K562 (cell line): Measurements from ENCODE around the gene MAGI1. TPM values are rescaled to one million over a fixed set of nuclear protein-coding genes. Genes with fewer than 3 reads are reported as not detected.
A peak's percentile ranks its signal among the peaks of the same experiment; 100 is the strongest.

Source experiments
- ATAC-seq: fragments of 200-7000 bp; cut with Tn5 transposase; 3 replicates; pipeline ENCODE4 v1.9.1; 2020; ENCODE audit warnings: moderate library complexity
- BruUV-seq: library from RNA; stranded (reverse); fragments of 400-500 nt; replicated peaks from 2 replicates; lab custom pipeline; 2021; lab: Mats Ljungman, UMichigan
- CTCF ChIA-PET: fragments of 300-600 bp; formaldehyde crosslinking; extraction: SDS; loops from one replicate; lab custom pipeline; 2021; ENCODE audit warnings: low intra/inter-chr PET ratio; lab: Yijun Ruan, JAX
- POLR2A ChIA-PET: fragments of 300-600, 350-650 bp; sonication (Branson Sonifier 250); formaldehyde crosslinking; extraction: SDS; loops from one replicate; lab custom pipeline; 2021; ENCODE audit warnings: antibody characterized with exemption, inconsistent platforms; lab: Yijun Ruan, JAX
- DNase-seq, 4 experiments: peaks; one replicate each; pipeline versions ENCODE4 v3.0.0 to v3.0.0-alpha.2; 2011 to 2018; ENCODE audit warnings: low spot score in 3 of 4, mixed read lengths in 3 of 4; ENCODE audit errors: extremely low read depth in 1 of 4
- FAIRE-seq: peaks from 2 replicates; lab custom pipeline; 2011; peaks lifted over from hg19 to GRCh38; lab: Jason Lieb, UNC
- H2AFZ ChIP-seq: 2 replicates; pipeline ENCODE4 v1.6.0; 2011; ENCODE audit warnings: low read depth, low read length, control low read depth, inconsistent platforms
- H3K27ac ChIP-seq: fragments of 200-600 bp; 3 replicates; pipeline ENCODE4 v1.8.0; 2011; ENCODE audit warnings: low read depth, mild to moderate bottlenecking, control low read depth, inconsistent platforms, low read length, moderate library complexity, mixed read lengths; ENCODE audit errors: extremely low read depth
- H3K27me3 ChIP-seq, 2 experiments: fragments of 300-600 bp in 1 of 2; 2 replicates in 1 of 2; 3 replicates in 1 of 2; pipeline versions ENCODE4 v1.6.0 to v1.8.0; 2011; ENCODE audit warnings: inconsistent platforms in 2 of 2, low read length in 2 of 2, mild to moderate bottlenecking in 1 of 2, mixed read lengths in 1 of 2, moderate library complexity in 1 of 2; ENCODE audit not compliant: control insufficient read depth in 2 of 2, insufficient read depth in 2 of 2
- H3K36me3 ChIP-seq: fragments of 300-600 bp; 3 replicates; pipeline ENCODE4 v1.8.0; 2011; ENCODE audit warnings: mild to moderate bottlenecking, low read length, inconsistent platforms; ENCODE audit not compliant: control insufficient read depth, insufficient read depth
- H3K4me1 ChIP-seq, 2 experiments: fragments of 200-600 bp in 1 of 2; replicated peaks in 1 of 2; 2 replicates in 1 of 2; 3 replicates in 1 of 2; pipeline versions ENCODE4 v1.5.1 to v1.8.0; 2011; ENCODE audit warnings: inconsistent platforms in 2 of 2, low read length in 2 of 2, mild to moderate bottlenecking in 1 of 2, mixed read lengths in 1 of 2, moderate library complexity in 1 of 2; ENCODE audit not compliant: control insufficient read depth in 2 of 2, insufficient read depth in 2 of 2
- H3K4me2 ChIP-seq: 2 replicates; pipeline ENCODE4 v1.6.1; 2011; ENCODE audit warnings: low read length, control low read depth, inconsistent platforms, mixed read lengths; ENCODE audit not compliant: insufficient read depth
- H3K4me3 ChIP-seq: fragments of 200-600 bp; sonication (generic), shearing (Covaris generic); 2 replicates; pipeline ENCODE4 v1.5.1; 2016; ENCODE audit warnings: control low read depth, inconsistent platforms
- H3K79me2 ChIP-seq: fragments of 200-600 bp; 3 replicates; pipeline ENCODE4 v1.8.0; 2011; ENCODE audit warnings: low read length, inconsistent platforms; ENCODE audit not compliant: control insufficient read depth, insufficient read depth
- H3K9ac ChIP-seq, 2 experiments: 2 replicates each; pipeline versions ENCODE4 v1.6.0 to v1.6.1; 2011; ENCODE audit warnings: low read depth in 2 of 2, low read length in 2 of 2, control low read depth in 1 of 2, inconsistent platforms in 1 of 2, mild to moderate bottlenecking in 1 of 2, mixed read lengths in 1 of 2; ENCODE audit not compliant: insufficient read depth in 1 of 2
- H3K9me1 ChIP-seq: one replicate; pipeline ENCODE4 v1.6.0; 2011; ENCODE audit warnings: inconsistent platforms, mild to moderate bottlenecking, low read length, moderate library complexity; ENCODE audit not compliant: control insufficient read depth, insufficient read depth
- H3K9me3 ChIP-seq: replicated peaks from 2 replicates; pipeline ENCODE4 v1.5.1; 2011; ENCODE audit warnings: low read depth, low read length, inconsistent platforms; ENCODE audit not compliant: control insufficient read depth, insufficient read depth
- H4K20me1 ChIP-seq: replicated peaks from 2 replicates; pipeline ENCODE4 v1.6.1; 2011; ENCODE audit warnings: low read length, inconsistent platforms, mixed read lengths; ENCODE audit not compliant: control insufficient read depth, insufficient read depth
- EP400 ChIP-seq: fragments of 450-650 bp; IDR thresholded peaks from 2 replicates; pipeline ENCODE4 v1.6.1; 2017; ENCODE audit warnings: antibody characterized with exemption, mild to moderate bottlenecking, moderate library complexity
- FOS ChIP-seq: IDR thresholded peaks from 3 replicates; pipeline ENCODE4 v1.6.1; 2011; ENCODE audit not compliant: insufficient read length; ENCODE audit errors: extremely low read depth
- GABPA ChIP-seq: fragments of 200-800 bp; sonication (Bioruptor generic); conservative IDR thresholded peaks from 2 replicates; pipeline ENCODE4 v1.6.1; 2016; ENCODE audit warnings: low read depth, missing genetic modification characterization, missing compliant biosample characterization
- JUND ChIP-seq, 2 experiments: IDR thresholded peaks; 2 replicates in 1 of 2; 3 replicates in 1 of 2; pipeline ENCODE4 v1.6.1; 2011; ENCODE audit warnings: borderline replicate concordance in 2 of 2, low read depth in 2 of 2, low read length in 2 of 2, improper control_type of control experiment in 1 of 2, missing biosample characterization in 1 of 2, missing genetic modification characterization in 1 of 2, missing genetic modification reagents in 1 of 2
- RFX1 ChIP-seq: fragments of 450-650 bp; IDR thresholded peaks from 2 replicates; pipeline ENCODE4 v1.6.1; 2016; ENCODE audit warnings: mild to moderate bottlenecking, moderate library complexity
- SMAD1 ChIP-seq: fragments of 150-350 bp; IDR thresholded peaks from 2 replicates; pipeline ENCODE4 v1.6.1; 2014; ENCODE audit warnings: low read length, low read depth; ENCODE audit not compliant: partially characterized antibody
- SMARCA4 ChIP-seq: fragments of 450-650 bp; IDR thresholded peaks from 2 replicates; pipeline ENCODE4 v1.6.1; 2016
- TEAD2 ChIP-seq: fragments of 450-650 bp; IDR thresholded peaks from 2 replicates; pipeline ENCODE4 v1.6.1; 2016; ENCODE audit warnings: missing genetic modification characterization, control low read depth, missing compliant biosample characterization
- ZFP36 ChIP-seq: fragments of 150-350 bp; IDR thresholded peaks from 2 replicates; pipeline ENCODE4 v1.6.1; 2018; ENCODE audit warnings: low read length, low read depth; ENCODE audit not compliant: partially characterized antibody
- WGBS: fragments of 100-300 bp; shearing (Covaris generic); methylation state at CpG from one replicate; pipeline ENCODE4 v1.1.6; 2016; ENCODE audit warnings: low coverage, mixed read lengths; ENCODE audit not compliant: insufficient coverage; ENCODE audit errors: missing lambda C conversion rate; 5-methylcytosine and 5-hydroxymethylcytosine counted together
- in situ Hi-C: fragments of 300-500 bp; cut with MboI; formaldehyde crosslinking; loops from 4 replicates; pipeline ENCODE4 v1.15.0; 2018; ENCODE audit warnings: inconsistent platforms, mixed read lengths
- intact Hi-C: fragments of 100-400 bp; cut with micrococcal nuclease; formaldehyde crosslinking; loops from 2 replicates; pipeline ENCODE4 v1.14.2; 2022
- polyA plus RNA-seq, 8 experiments: library from polyadenylated mRNA; depleted of rRNA in 4 of 8; stranded (reverse) in 5 of 8; unstranded in 3 of 8; fragments of >200 nt; fragmentation: Nextera tagmentation in 2 of 8; fragmentation: Illumina TruSeq in 1 of 8; extraction: Ambion mirVana in 2 of 8; extraction: Trizol in 1 of 8; gene quantifications; 2 replicates each; pipeline versions ENCODE4 v1.2.1 to v1.2.3, GENCODE V29; 2011 to 2014; ENCODE audit warnings: inconsistent platforms in 1 of 8, missing spikeins in 1 of 8
- total RNA-seq, 7 experiments: library from RNA; depleted of rRNA in 6 of 7; stranded (reverse); fragments of >200 nt in 6 of 7; fragmentation: Illumina TruSeq in 2 of 7; extraction: Trizol in 2 of 7; gene quantifications; 2 replicates each; pipeline versions ENCODE4 v1.2.1 to v1.2.3, GENCODE V29; 2011 to 2021; ENCODE audit warnings: low replicate concordance in 1 of 7
- TF ChIP-seq, protein P1 (sequence below), 2 experiments: fragments of 450-650 bp; conservative IDR thresholded peaks; 2 replicates each; pipeline ENCODE4 v1.6.1; 2017; ENCODE audit warnings: mild to moderate bottlenecking in 2 of 2, moderate library complexity in 2 of 2
- TF ChIP-seq, protein P2 (sequence below): fragments of 250-450 bp; sonication (Bioruptor Pico); IDR thresholded peaks from 2 replicates; pipeline ENCODE4 v1.4.0; 2020; ENCODE audit warnings: mild to moderate bottlenecking

Gene MAGI1
- total and polyA plus RNA-seq, 9 of the 15 experiments (the other 6 are each of a cell fraction or from before 2014, with no cell fraction given), result 7.8 to 59.4 (median 43.2) TPM

DNA sequence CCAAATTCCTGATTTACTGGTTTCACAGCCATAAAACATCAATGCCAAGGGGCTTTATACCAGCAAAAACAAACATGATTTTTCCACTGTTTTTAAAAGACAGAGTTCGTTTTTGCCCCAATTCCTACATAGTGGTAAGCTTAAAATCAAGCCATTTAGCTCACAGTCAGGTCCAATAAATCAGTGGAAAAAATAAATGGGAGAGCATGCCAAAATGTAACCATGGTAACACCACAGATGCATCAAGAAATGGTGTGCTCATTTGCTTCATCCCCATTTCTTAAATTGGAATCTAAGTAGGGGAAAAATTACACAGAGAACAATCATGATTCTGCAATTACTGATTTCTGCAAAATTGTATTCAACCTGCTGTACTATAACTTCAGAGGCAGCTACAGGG is 418.8 kb downstream of the MAGI1 start:
- TF ChIP-seq FOS (no peak), SMAD1 (no peak), RFX1 (peak; percentile 87)
- H3K4me1 ChIP-seq, result peaks cover 4 to 40% of the 10 kb centered on the region in 2 experiments; a peak in 3 of 5 replicates
- WGBS, result 0% methylated on average over 1 of the region's 1 CpG
- no peak overlapping the region for H3K4me2 ChIP-seq
- CTCF ChIA-PET, result no interaction called here
- intact Hi-C loops (no loop called here), in situ Hi-C loops (no loop called here)
- no TSS peak for BruUV-seq
- FAIRE-seq (no peak), ATAC-seq (no peak), DNase-seq (no peak)
- H3K27me3 ChIP-seq, result no peaks in the 10 kb centered on the region
- no peak overlapping the region for H3K4me3 ChIP-seq
- H3K27ac ChIP-seq, result peak overlapping the region; percentile 56
- no peaks in the 10 kb centered on the region for H4K20me1 ChIP-seq
- peak overlapping the region in 1 of 2 experiments; percentile 27; a peak in 1 of 4 replicates for H3K9ac ChIP-seq
- no peaks in the 10 kb centered on the region for H3K9me1 ChIP-seq
- no peaks in the 10 kb centered on the region for H3K36me3 ChIP-seq
- POLR2A ChIA-PET, result no interaction called here
- peak overlapping the region; percentile 88 for H2AFZ ChIP-seq
- H3K9me3 ChIP-seq, result no peaks in the 10 kb centered on the region; the same call in 1 of the 2 replicates
- H3K79me2 ChIP-seq, result no peaks in the 10 kb centered on the region

DNA sequence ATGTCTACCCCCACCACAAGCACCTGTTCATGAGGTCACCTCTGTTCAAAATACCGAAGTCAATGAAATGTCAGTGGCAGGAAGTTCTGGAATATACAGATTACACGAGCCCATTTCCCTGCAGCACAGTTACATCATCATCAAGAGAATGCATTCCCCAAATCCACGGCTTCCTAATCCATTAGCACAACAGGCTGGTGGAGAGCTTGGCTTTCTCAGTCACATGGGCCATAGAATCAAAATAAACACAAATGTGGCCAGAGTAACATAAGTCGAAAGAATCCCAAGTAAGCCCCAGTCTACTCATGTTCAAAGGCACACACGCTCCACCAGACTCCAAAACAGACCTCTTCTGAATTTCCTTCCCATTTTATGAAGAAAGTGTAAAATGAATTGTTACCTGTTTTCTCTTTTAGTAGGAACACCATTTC is 419.3 kb downstream of the MAGI1 start:
- Histone ChIP-seq H3K27me3 (no peaks in the 10 kb centered on the region), H4K20me1 (no peaks in the 10 kb centered on the region), H3K27ac (peak overlapping the region; percentile 56), H3K9ac (peak overlapping the region in 1 of 2 experiments; percentile 27; a peak in 1 of 4 replicates), H3K9me3 (no peaks in the 10 kb centered on the region; the same call in 1 of the 2 replicates), H3K79me2 (no peaks in the 10 kb centered on the region), H3K36me3 (no peaks in the 10 kb centered on the region), H3K4me2 (0 out of 2 replicates have a peak overlapping the region, but pooled peaks have one; percentile 1), H3K4me1 (peaks cover 4 to 40% of the 10 kb centered on the region in 2 experiments; a peak in 3 of 5 replicates), H3K9me1 (no peaks in the 10 kb centered on the region), H3K4me3 (no peak overlapping the region), H2AFZ (peak overlapping the region; percentile 88)
- in situ Hi-C loops, result no loop called here
- peak in 2 of 4 experiments; percentile 10 to 57 for DNase-seq
- no TSS peak for BruUV-seq
- peak; percentile 58 for ATAC-seq
- WGBS, result 29% methylated on average over 5 of the region's 5 CpGs
- POLR2A ChIA-PET, result no interaction called here
- CTCF ChIA-PET, result no interaction called here
- FAIRE-seq, result no peak
- intact Hi-C loops, result no loop called here
- TF ChIP-seq GABPA (peak; percentile 54; the same call in 1 of the 2 replicates), TEAD2 (tag) (no peak), SMARCA4 (0 out of 2 replicates have a peak, but pooled peaks have one; percentile 14), ZFP36 (no peak), EP400 (peak; percentile 26; the same call in 1 of the 2 replicates), JUND (IDR thresholded peaks at IDR 0.05; ENCODE audit: borderline replicate concordance, low read depth, low read length) (peak; percentile 60), JUND (tag; IDR thresholded peaks at IDR 0.05; ENCODE audit: borderline replicate concordance, low read depth, low read length) (peak; percentile 53; the same call in 1 of the 3 replicates)
- TF ChIP-seq, protein P1, sequence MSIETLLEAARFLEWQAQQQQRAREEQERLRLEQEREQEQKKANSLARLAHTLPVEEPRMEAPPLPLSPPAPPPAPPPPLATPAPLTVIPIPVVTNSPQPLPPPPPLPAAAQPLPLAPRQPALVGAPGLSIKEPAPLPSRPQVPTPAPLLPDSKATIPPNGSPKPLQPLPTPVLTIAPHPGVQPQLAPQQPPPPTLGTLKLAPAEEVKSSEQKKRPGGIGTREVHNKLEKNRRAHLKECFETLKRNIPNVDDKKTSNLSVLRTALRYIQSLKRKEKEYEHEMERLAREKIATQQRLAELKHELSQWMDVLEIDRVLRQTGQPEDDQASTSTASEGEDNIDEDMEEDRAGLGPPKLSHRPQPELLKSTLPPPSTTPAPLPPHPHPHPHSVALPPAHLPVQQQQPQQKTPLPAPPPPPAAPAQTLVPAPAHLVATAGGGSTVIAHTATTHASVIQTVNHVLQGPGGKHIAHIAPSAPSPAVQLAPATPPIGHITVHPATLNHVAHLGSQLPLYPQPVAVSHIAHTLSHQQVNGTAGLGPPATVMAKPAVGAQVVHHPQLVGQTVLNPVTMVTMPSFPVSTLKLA (conservative IDR thresholded peaks at IDR 0.05), result peak in 1 of 2 experiments; percentile 30; a peak in 1 of 4 replicates
- TF ChIP-seq, protein P2, sequence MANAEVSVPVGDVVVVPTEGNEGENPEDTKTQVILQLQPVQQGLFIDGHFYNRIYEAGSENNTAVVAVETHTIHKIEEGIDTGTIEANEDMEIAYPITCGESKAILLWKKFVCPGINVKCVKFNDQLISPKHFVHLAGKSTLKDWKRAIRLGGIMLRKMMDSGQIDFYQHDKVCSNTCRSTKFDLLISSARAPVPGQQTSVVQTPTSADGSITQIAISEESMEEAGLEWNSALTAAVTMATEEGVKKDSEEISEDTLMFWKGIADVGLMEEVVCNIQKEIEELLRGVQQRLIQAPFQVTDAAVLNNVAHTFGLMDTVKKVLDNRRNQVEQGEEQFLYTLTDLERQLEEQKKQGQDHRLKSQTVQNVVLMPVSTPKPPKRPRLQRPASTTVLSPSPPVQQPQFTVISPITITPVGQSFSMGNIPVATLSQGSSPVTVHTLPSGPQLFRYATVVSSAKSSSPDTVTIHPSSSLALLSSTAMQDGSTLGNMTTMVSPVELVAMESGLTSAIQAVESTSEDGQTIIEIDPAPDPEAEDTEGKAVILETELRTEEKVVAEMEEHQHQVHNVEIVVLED (CRISPR knock-in tag), result no peak
